PC-3 (cell line): Measurements from ENCODE around the gene FGF12.

ENCODE experiments used
- CTCF ChIP-seq: fragments of 300-600 bp; sonication (generic); conservative IDR thresholded peaks from 2 replicates; pipeline ENCODE4 v1.5.1; 2017; ENCODE audit warnings: antibody characterized with exemption, low read depth, mild to moderate bottlenecking, low read length
- EZH2 ChIP-seq: fragments of 300-600 bp; sonication (generic); IDR thresholded peaks from one replicate; pipeline ENCODE4 v1.6.1; 2017; ENCODE audit warnings: antibody characterized with exemption, mild to moderate bottlenecking, low read length; ENCODE audit not compliant: unreplicated experiment
- EZH2phosphoT487 ChIP-seq: fragments of 300-600 bp; sonication (generic); IDR thresholded peaks from 2 replicates; pipeline ENCODE4 v1.6.1; 2018; ENCODE audit warnings: mild to moderate bottlenecking, antibody characterized with exemption, low read length, borderline replicate concordance

- TF ChIP-seq CTCF (no peak), EZH2phosphoT487 (no peak), EZH2 (no peak)
These were observed 514.4 kb downstream of the FGF12 start for GRCh38 chr3:192212979-192213378.
